ENCODE results near the gene ARHGEF16.

ARHGEF16 gene

DNA sequence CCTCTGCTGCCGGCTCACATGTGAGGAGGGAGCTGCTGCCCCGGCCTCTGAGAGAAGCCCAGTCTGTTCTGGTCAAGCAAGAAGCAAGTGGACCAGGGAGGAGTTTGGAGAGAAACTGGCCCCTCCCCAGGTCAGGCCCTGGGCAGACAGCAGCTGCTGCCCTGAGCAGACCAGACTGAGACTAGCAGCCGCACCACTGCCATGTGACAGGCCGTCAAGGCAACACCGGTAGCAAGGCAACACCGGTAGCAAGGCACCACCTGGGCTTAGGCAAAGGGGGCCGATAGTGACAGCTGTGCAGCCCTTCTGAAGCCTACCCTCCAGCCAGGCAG is 50.3 kb downstream of the ARHGEF16 start:
- ChIA-PET POLR2A (no interaction called here), CTCF (no interaction called here)
- no peak overlapping the region for H3K27ac ChIP-seq (ENCODE audit: extremely low read depth, low read depth, low read length)
- no peaks in the 10 kb centered on the region for H3K36me3 ChIP-seq (ENCODE audit: control insufficient read depth in 2 of 2, insufficient read depth in 1 of 2, low read length in 2 of 2)
- no peaks in the 10 kb centered on the region for H3K9me3 ChIP-seq (ENCODE audit: control insufficient read depth, insufficient read depth, low read depth, low read length)
- no peaks in the 10 kb centered on the region for H3K4me1 ChIP-seq (ENCODE audit: control insufficient read depth, insufficient read depth, low read length)
- TF ChIP-seq ZNF792 (tag by site-specific recombination; IDR thresholded peaks at IDR 0.05), result no peak
- TF ChIP-seq KLF7 (tag by site-specific recombination; IDR thresholded peaks at IDR 0.05; ENCODE audit: borderline replicate concordance), result no peak
- TF ChIP-seq ZNF138 (tag by site-specific recombination; IDR thresholded peaks at IDR 0.05; ENCODE audit: borderline replicate concordance), result no peak
- TF ChIP-seq, protein P1, sequence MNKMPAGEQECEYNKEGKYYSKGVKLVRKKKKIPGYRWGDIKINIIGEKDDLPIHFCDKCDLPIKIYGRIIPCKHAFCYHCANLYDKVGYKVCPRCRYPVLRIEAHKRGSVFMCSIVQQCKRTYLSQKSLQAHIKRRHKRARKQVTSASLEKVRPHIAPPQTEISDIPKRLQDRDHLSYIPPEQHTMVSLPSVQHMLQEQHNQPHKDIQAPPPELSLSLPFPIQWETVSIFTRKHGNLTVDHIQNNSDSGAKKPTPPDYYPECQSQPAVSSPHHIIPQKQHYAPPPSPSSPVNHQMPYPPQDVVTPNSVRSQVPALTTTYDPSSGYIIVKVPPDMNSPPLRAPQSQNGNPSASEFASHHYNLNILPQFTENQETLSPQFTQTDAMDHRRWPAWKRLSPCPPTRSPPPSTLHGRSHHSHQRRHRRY (tag by site-specific recombination; IDR thresholded peaks at IDR 0.05), result no peak
- TF ChIP-seq, protein P2, sequence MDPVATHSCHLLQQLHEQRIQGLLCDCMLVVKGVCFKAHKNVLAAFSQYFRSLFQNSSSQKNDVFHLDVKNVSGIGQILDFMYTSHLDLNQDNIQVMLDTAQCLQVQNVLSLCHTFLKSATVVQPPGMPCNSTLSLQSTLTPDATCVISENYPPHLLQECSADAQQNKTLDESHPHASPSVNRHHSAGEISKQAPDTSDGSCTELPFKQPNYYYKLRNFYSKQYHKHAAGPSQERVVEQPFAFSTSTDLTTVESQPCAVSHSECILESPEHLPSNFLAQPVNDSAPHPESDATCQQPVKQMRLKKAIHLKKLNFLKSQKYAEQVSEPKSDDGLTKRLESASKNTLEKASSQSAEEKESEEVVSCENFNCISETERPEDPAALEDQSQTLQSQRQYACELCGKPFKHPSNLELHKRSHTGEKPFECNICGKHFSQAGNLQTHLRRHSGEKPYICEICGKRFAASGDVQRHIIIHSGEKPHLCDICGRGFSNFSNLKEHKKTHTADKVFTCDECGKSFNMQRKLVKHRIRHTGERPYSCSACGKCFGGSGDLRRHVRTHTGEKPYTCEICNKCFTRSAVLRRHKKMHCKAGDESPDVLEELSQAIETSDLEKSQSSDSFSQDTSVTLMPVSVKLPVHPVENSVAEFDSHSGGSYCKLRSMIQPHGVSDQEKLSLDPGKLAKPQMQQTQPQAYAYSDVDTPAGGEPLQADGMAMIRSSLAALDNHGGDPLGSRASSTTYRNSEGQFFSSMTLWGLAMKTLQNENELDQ (tag by site-specific recombination; IDR thresholded peaks at IDR 0.05; ENCODE audit: low read depth), result no peak
- no peak for TF ChIP-seq GLIS2 (tag by site-specific recombination; IDR thresholded peaks at IDR 0.05)
- no peak for TF ChIP-seq ZIC2 (tag by site-specific recombination; IDR thresholded peaks at IDR 0.05)
- TF ChIP-seq ZNF394 (tag by site-specific recombination; IDR thresholded peaks at IDR 0.05; ENCODE audit: borderline replicate concordance), result no peak
- TF ChIP-seq WT1 (tag by site-specific recombination; IDR thresholded peaks at IDR 0.05), result no peak
- TF ChIP-seq ZNF133 (tag by site-specific recombination; IDR thresholded peaks at IDR 0.05), result no peak
- TF ChIP-seq, protein P3, sequence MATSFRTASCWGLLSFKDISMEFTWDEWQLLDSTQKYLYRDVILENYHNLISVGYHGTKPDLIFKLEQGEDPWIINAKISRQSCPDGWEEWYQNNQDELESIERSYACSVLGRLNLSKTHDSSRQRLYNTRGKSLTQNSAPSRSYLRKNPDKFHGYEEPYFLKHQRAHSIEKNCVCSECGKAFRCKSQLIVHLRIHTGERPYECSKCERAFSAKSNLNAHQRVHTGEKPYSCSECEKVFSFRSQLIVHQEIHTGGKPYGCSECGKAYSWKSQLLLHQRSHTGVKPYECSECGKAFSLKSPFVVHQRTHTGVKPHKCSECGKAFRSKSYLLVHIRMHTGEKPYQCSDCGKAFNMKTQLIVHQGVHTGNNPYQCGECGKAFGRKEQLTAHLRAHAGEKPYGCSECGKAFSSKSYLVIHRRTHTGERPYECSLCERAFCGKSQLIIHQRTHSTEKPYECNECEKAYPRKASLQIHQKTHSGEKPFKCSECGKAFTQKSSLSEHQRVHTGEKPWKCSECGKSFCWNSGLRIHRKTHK (tag by site-specific recombination; IDR thresholded peaks at IDR 0.05), result no peak
- no peak for TF ChIP-seq SCRT1 (tag by site-specific recombination; IDR thresholded peaks at IDR 0.05; ENCODE audit: borderline replicate concordance)
- H3K4me3 ChIP-seq (ENCODE audit: low read depth, low read length), result no peak overlapping the region

DNA sequence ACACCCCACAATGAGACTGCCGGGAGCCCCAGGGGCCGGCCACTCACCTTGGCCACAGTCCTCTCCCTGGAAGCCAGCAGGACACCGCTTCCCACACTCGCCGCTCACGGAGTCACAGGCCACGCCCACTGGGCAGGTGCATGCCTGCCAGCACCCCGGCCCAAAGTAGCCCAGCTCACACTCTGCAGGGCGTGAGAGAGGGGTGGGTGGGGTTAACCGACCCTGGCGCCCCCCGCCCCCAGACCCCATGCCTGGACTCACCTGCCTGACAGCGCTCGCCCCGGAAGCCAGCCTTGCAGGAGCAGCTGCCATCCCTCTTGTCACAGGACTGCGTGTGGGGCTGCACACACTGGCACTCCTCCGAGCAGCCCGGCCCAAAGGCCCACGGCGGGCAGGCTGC is 50.7 kb downstream of the ARHGEF16 start:
- ChIA-PET POLR2A (no interaction called here), CTCF (interaction anchor here (0.6 kb wide), 1 partner anchor 219 kb away, joined by 3 read pairs; no protein-coding TSS in a partner anchor)
- H3K4me1 ChIP-seq (ENCODE audit: control insufficient read depth, insufficient read depth, low read length), result no peaks in the 10 kb centered on the region
- no peak overlapping the region for H3K27ac ChIP-seq (ENCODE audit: extremely low read depth, low read depth, low read length)
- no peaks in the 10 kb centered on the region for H3K9me3 ChIP-seq (ENCODE audit: control insufficient read depth, insufficient read depth, low read depth, low read length)
- TF ChIP-seq, protein P4, sequence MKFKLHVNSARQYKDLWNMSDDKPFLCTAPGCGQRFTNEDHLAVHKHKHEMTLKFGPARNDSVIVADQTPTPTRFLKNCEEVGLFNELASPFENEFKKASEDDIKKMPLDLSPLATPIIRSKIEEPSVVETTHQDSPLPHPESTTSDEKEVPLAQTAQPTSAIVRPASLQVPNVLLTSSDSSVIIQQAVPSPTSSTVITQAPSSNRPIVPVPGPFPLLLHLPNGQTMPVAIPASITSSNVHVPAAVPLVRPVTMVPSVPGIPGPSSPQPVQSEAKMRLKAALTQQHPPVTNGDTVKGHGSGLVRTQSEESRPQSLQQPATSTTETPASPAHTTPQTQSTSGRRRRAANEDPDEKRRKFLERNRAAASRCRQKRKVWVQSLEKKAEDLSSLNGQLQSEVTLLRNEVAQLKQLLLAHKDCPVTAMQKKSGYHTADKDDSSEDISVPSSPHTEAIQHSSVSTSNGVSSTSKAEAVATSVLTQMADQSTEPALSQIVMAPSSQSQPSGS (tag by site-specific recombination; IDR thresholded peaks at IDR 0.05; ENCODE audit: low read depth), result no peak
- TF ChIP-seq KLF9 (tag by site-specific recombination; IDR thresholded peaks at IDR 0.05; ENCODE audit: low read depth), result 0 out of 2 replicates have a peak, but pooled peaks have one; percentile 24
- no peak overlapping the region for H3K4me3 ChIP-seq (ENCODE audit: low read depth, low read length)
- no peaks in the 10 kb centered on the region for H3K36me3 ChIP-seq (ENCODE audit: control insufficient read depth in 2 of 2, insufficient read depth in 1 of 2, low read length in 2 of 2)

DNA sequence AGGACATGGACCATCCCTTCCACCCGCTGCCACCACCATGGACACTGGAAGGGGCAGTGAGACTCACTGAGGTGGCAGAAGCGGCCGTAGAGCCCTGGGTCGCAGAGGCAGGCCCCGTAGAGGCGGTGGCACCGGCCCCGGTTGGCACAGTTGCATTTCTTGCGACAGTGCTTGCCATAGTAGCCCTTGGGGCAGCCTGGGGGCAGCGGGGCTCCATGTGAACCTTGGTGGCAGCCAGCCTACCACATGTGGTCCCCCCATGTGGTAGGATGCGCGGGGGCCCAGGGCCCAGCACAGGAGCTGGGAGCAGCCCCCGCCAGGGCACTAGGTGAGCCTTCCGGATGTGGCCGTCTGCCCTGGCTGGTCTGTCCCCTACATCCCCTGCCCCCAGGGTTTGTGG is 51.6 kb downstream of the ARHGEF16 start:
- ChIA-PET POLR2A (no interaction called here), CTCF (interaction anchor here (0.6 to 1.3 kb wide), 3 partner anchors 13 to 219 kb away, joined by 3 to 4 read pairs (median 3); no protein-coding TSS in a partner anchor)
- H3K4me3 ChIP-seq (ENCODE audit: low read depth, low read length), result no peak overlapping the region
- H3K4me1 ChIP-seq (ENCODE audit: control insufficient read depth, insufficient read depth, low read length), result no peaks in the 10 kb centered on the region
- no peaks in the 10 kb centered on the region for H3K36me3 ChIP-seq (ENCODE audit: control insufficient read depth in 2 of 2, insufficient read depth in 1 of 2, low read length in 2 of 2)
- no peaks in the 10 kb centered on the region for H3K9me3 ChIP-seq (ENCODE audit: control insufficient read depth, insufficient read depth, low read depth, low read length)
- H3K27ac ChIP-seq (ENCODE audit: extremely low read depth, low read depth, low read length), result no peak overlapping the region
- TF ChIP-seq ZNF791 (tag by site-specific recombination; IDR thresholded peaks at IDR 0.05) (no peak), SP2 (tag by site-specific recombination; IDR thresholded peaks at IDR 0.05) (no peak), ZNF169 (tag by site-specific recombination; IDR thresholded peaks at IDR 0.05) (no peak), ZNF221 (tag by site-specific recombination; IDR thresholded peaks at IDR 0.05; ENCODE audit: borderline replicate concordance) (no peak), SCRT1 (tag by site-specific recombination; IDR thresholded peaks at IDR 0.05; ENCODE audit: borderline replicate concordance) (no peak), ZNF302 (tag by site-specific recombination; IDR thresholded peaks at IDR 0.05; ENCODE audit: low read depth) (no peak), ZNF529 (tag by site-specific recombination; IDR thresholded peaks at IDR 0.05; ENCODE audit: insufficient replicate concordance) (no peak)
- TF ChIP-seq, protein P2 (tag by site-specific recombination; IDR thresholded peaks at IDR 0.05; ENCODE audit: low read depth), result no peak
- TF ChIP-seq, protein P5, sequence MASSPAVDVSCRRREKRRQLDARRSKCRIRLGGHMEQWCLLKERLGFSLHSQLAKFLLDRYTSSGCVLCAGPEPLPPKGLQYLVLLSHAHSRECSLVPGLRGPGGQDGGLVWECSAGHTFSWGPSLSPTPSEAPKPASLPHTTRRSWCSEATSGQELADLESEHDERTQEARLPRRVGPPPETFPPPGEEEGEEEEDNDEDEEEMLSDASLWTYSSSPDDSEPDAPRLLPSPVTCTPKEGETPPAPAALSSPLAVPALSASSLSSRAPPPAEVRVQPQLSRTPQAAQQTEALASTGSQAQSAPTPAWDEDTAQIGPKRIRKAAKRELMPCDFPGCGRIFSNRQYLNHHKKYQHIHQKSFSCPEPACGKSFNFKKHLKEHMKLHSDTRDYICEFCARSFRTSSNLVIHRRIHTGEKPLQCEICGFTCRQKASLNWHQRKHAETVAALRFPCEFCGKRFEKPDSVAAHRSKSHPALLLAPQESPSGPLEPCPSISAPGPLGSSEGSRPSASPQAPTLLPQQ (tag by site-specific recombination; IDR thresholded peaks at IDR 0.05), result no peak
